GM23338 (cell line): Measurements from ENCODE around the gene ZNF438. TPM values are rescaled to one million over a fixed set of nuclear protein-coding genes. Genes with fewer than 3 reads are reported as not detected.

ENCODE experiments used
- ATAC-seq: fragments of 200-7000 bp; cut with Tn5 transposase; 3 replicates; pipeline ENCODE4 v1.9.1; 2020
- DNase-seq: peaks from one replicate; pipeline ENCODE4 v3.0.0-alpha.2; 2015; ENCODE audit warnings: low spot score
- H2AFZ ChIP-seq: fragments of 200-600 bp; sonication (generic); 2 replicates; pipeline ENCODE4 v1.8.0; 2016; ENCODE audit warnings: antibody characterized with exemption, mild to moderate bottlenecking, moderate library complexity
- H3F3A ChIP-seq: fragments of 200-600 bp; sonication (generic); replicated peaks from 2 replicates; pipeline ENCODE4 v1.8.0; 2017; ENCODE audit warnings: antibody characterized with exemption, mixed run types, low read depth
- H3K27ac ChIP-seq: fragments of 200-600 bp; sonication (generic); 2 replicates; pipeline ENCODE4 v1.6.1; 2016; ENCODE audit warnings: low read depth
- H3K27me3 ChIP-seq: fragments of 200-600 bp; sonication (generic); 2 replicates; pipeline ENCODE4 v1.8.0; 2016; ENCODE audit warnings: mild to moderate bottlenecking, mixed run types, moderate library complexity; ENCODE audit not compliant: insufficient read depth
- H3K36me3 ChIP-seq: fragments of 200-600 bp; sonication (generic); 2 replicates; pipeline ENCODE4 v1.8.0; 2016; ENCODE audit warnings: mild to moderate bottlenecking; ENCODE audit not compliant: insufficient read depth
- H3K4me1 ChIP-seq: fragments of 200-600 bp; sonication (generic); 2 replicates; pipeline ENCODE4 v1.8.0; 2016; ENCODE audit warnings: mild to moderate bottlenecking, moderate library complexity; ENCODE audit not compliant: insufficient read depth
- H3K4me2 ChIP-seq: fragments of 200-600 bp; sonication (generic); 2 replicates; pipeline ENCODE4 v1.7.1; 2017; ENCODE audit warnings: mixed run types
- H3K4me3 ChIP-seq: fragments of 200-600 bp; sonication (generic); 2 replicates; pipeline ENCODE4 v1.6.1; 2016; ENCODE audit warnings: mixed run types
- H3K79me2 ChIP-seq: fragments of 200-600 bp; sonication (generic); replicated peaks from 2 replicates; pipeline ENCODE4 v1.8.0; 2017; ENCODE audit warnings: mild to moderate bottlenecking; ENCODE audit not compliant: insufficient read depth
- H3K9me2 ChIP-seq: fragments of 200-600 bp; sonication (generic); 2 replicates; pipeline ENCODE4 v1.8.0; 2017; ENCODE audit not compliant: insufficient read depth
- H4K20me1 ChIP-seq: fragments of 200-600 bp; sonication (generic); replicated peaks from 2 replicates; pipeline ENCODE4 v1.8.0; 2017; ENCODE audit warnings: mild to moderate bottlenecking; ENCODE audit not compliant: insufficient read depth
- H3K27ac Mint-ChIP-seq: 2 replicates; pipeline ENCODE4 v1.8.0; 2020; ENCODE audit warnings: inconsistent platforms, mild to moderate bottlenecking, moderate library complexity, mixed read lengths
- H3K27me3 Mint-ChIP-seq: 3 replicates; pipeline ENCODE4 v1.8.0; 2022; ENCODE audit warnings: low read depth, mild to moderate bottlenecking, moderate library complexity, mixed read lengths, inconsistent platforms; ENCODE audit not compliant: insufficient read depth, poor library complexity
- H3K36me3 Mint-ChIP-seq: 3 replicates; pipeline ENCODE4 v1.8.0; 2021; ENCODE audit warnings: low read depth, mild to moderate bottlenecking, inconsistent platforms, moderate library complexity, mixed read lengths
- H3K4me1 Mint-ChIP-seq: 3 replicates; pipeline ENCODE4 v1.8.0; 2020; ENCODE audit warnings: mild to moderate bottlenecking, inconsistent platforms, mixed read lengths
- H3K4me3 Mint-ChIP-seq: 3 replicates; pipeline ENCODE4 v1.8.0; 2021; ENCODE audit warnings: moderate library complexity, mild to moderate bottlenecking, inconsistent platforms, mixed read lengths
- H3K9me3 Mint-ChIP-seq: 3 replicates; pipeline ENCODE4 v1.8.0; 2020; ENCODE audit warnings: moderate library complexity, mild to moderate bottlenecking, inconsistent platforms, mixed read lengths
- CREB1 ChIP-seq: fragments of 250-450 bp; sonication (Bioruptor Pico); IDR thresholded peaks from 2 replicates; pipeline ENCODE4 v1.5.0; 2020; ENCODE audit warnings: low read depth, mild to moderate bottlenecking, moderate library complexity
- CTCF ChIP-seq, 2 experiments: fragments of 200-600 bp in 1 of 2; sonication (generic) in 1 of 2; conservative IDR thresholded peaks; 2 replicates each; pipeline versions ENCODE4 v1.5.1 to v1.6.1; 2016 to 2017; ENCODE audit warnings: antibody characterized with exemption in 2 of 2, low read depth in 2 of 2, mild to moderate bottlenecking in 2 of 2, moderate library complexity in 1 of 2
- ETS1 ChIP-seq: IDR thresholded peaks from 2 replicates; pipeline ENCODE4 v1.6.1; 2016; ENCODE audit warnings: antibody characterized with exemption
- JUNB ChIP-seq: IDR thresholded peaks from one replicate; pipeline ENCODE4 v1.6.1; 2016; ENCODE audit warnings: antibody characterized with exemption; ENCODE audit not compliant: unreplicated experiment
- NANOG ChIP-seq: IDR thresholded peaks from 2 replicates; pipeline ENCODE4 v1.6.1; 2016; ENCODE audit warnings: antibody characterized with exemption, borderline replicate concordance
- POLR2AphosphoS5 ChIP-seq: IDR thresholded peaks from 2 replicates; pipeline ENCODE4 v1.6.1; 2016; ENCODE audit warnings: antibody characterized with exemption, low read depth
- STAT1 ChIP-seq: IDR thresholded peaks from one replicate; pipeline ENCODE4 v1.6.1; 2016; ENCODE audit warnings: antibody characterized with exemption; ENCODE audit not compliant: unreplicated experiment
- ZNF114 ChIP-seq: fragments of 250-450 bp; sonication (Bioruptor Pico); IDR thresholded peaks from 2 replicates; pipeline ENCODE4 v1.5.0; 2020; ENCODE audit warnings: mild to moderate bottlenecking, moderate library complexity
- ZNF331 ChIP-seq: fragments of 250-450 bp; sonication (Bioruptor Pico); IDR thresholded peaks from 2 replicates; pipeline ENCODE4 v1.5.0; 2020; ENCODE audit warnings: low read depth, mild to moderate bottlenecking, moderate library complexity
- ZNF462 ChIP-seq: fragments of 250-450 bp; sonication (Bioruptor Pico); IDR thresholded peaks from 2 replicates; pipeline ENCODE4 v1.5.0; 2020; ENCODE audit warnings: mild to moderate bottlenecking, moderate library complexity
- polyA plus RNA-seq: library from polyadenylated mRNA; unstranded; fragments of >200 nt; fragmentation: Nextera tagmentation; extraction: Ambion mirVana; gene quantifications from 2 replicates; pipeline ENCODE4 v1.2.1, GENCODE V29; 2016
- total RNA-seq: library from RNA; depleted of rRNA; stranded (reverse); fragments of >200 nt; shearing (Covaris generic); gene quantifications from 2 replicates; pipeline ENCODE4 v1.2.3, GENCODE V29; 2014
- TF ChIP-seq, protein P1 (sequence below): IDR thresholded peaks from one replicate; pipeline ENCODE4 v1.6.1; 2018; ENCODE audit warnings: antibody characterized with exemption; ENCODE audit not compliant: unreplicated experiment

Gene ZNF438
- total and polyA plus RNA-seq, 2 experiments from 2014 or later, result 0.91 to 0.94 TPM

- H3K4me3 Mint-ChIP-seq, result no peak overlapping the region
- no peaks in the 10 kb centered on the region for H3K4me1 Mint-ChIP-seq
- Histone ChIP-seq H3K4me3 (no peak overlapping the region), H3K4me2 (no peak overlapping the region), H3K9me2 (no peaks in the 10 kb centered on the region), H2AFZ (no peak overlapping the region), H3K4me1 (no peaks in the 10 kb centered on the region), H3K27me3 (no peaks in the 10 kb centered on the region), H3K79me2 (no peaks in the 10 kb centered on the region), H3F3A (no peaks in the 10 kb centered on the region), H4K20me1 (no peaks in the 10 kb centered on the region), H3K36me3 (no peaks in the 10 kb centered on the region), H3K27ac (no peak overlapping the region)
- DNase-seq, result no peak
- no peaks in the 10 kb centered on the region; the same call in 2 of the 3 replicates for H3K9me3 Mint-ChIP-seq
- no peak overlapping the region for H3K27ac Mint-ChIP-seq
- ATAC-seq, result no peak
- TF ChIP-seq ZNF331 (CRISPR knock-in tag), result no peak
- TF ChIP-seq CTCF (conservative IDR thresholded peaks at IDR 0.05; ENCODE audit: low read depth in 2 of 2), result no peak
- TF ChIP-seq NANOG, result no peak
- no peak for TF ChIP-seq ETS1
- TF ChIP-seq JUNB, result no peak
- no peak for TF ChIP-seq CREB1 (CRISPR knock-in tag)
- TF ChIP-seq ZNF114, result no peak
- no peak for TF ChIP-seq ZNF462 (CRISPR knock-in tag)
- TF ChIP-seq STAT1, result no peak
- TF ChIP-seq, protein P1, sequence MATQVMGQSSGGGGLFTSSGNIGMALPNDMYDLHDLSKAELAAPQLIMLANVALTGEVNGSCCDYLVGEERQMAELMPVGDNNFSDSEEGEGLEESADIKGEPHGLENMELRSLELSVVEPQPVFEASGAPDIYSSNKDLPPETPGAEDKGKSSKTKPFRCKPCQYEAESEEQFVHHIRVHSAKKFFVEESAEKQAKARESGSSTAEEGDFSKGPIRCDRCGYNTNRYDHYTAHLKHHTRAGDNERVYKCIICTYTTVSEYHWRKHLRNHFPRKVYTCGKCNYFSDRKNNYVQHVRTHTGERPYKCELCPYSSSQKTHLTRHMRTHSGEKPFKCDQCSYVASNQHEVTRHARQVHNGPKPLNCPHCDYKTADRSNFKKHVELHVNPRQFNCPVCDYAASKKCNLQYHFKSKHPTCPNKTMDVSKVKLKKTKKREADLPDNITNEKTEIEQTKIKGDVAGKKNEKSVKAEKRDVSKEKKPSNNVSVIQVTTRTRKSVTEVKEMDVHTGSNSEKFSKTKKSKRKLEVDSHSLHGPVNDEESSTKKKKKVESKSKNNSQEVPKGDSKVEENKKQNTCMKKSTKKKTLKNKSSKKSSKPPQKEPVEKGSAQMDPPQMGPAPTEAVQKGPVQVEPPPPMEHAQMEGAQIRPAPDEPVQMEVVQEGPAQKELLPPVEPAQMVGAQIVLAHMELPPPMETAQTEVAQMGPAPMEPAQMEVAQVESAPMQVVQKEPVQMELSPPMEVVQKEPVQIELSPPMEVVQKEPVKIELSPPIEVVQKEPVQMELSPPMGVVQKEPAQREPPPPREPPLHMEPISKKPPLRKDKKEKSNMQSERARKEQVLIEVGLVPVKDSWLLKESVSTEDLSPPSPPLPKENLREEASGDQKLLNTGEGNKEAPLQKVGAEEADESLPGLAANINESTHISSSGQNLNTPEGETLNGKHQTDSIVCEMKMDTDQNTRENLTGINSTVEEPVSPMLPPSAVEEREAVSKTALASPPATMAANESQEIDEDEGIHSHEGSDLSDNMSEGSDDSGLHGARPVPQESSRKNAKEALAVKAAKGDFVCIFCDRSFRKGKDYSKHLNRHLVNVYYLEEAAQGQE, result no peak
- TF ChIP-seq POLR2AphosphoS5, result no peak
- H3K27me3 Mint-ChIP-seq, result no peaks in the 10 kb centered on the region
- H3K36me3 Mint-ChIP-seq, result peaks cover 3% of the 10 kb centered on the region; the same call in 1 of the 3 replicates
Measured at GRCh38 chr10:30987463-30987862, 44.2 kb downstream of the ZNF438 start.
